A549 (cell line): ENCODE data around the gene METTL3. TPM values are rescaled to one million over a fixed set of nuclear protein-coding genes. Genes with fewer than 3 reads are reported as not detected.
A peak's percentile ranks its signal among the peaks of the same experiment; 100 is the strongest.

Experiments used
- ATAC-seq, 2 experiments: fragments of 200-7000 bp in 1 of 2; fragments of >200 bp in 1 of 2; cut with Nextera tagmentation in 1 of 2; cut with Tn5 transposase in 1 of 2; 3 replicates each; pipeline versions ENCODE4 v1.8.0 to v1.9.1; 2018 to 2020; ENCODE audit warnings: mild to moderate bottlenecking in 1 of 2, moderate library complexity in 1 of 2
- CTCF ChIA-PET: fragments of 300-600 bp; sonication (Branson Sonifier 250); formaldehyde crosslinking; extraction: SDS; loops from one replicate; lab custom pipeline; 2021; ENCODE audit warnings: antibody characterized with exemption, inconsistent platforms; lab: Yijun Ruan, JAX
- POLR2A ChIA-PET: fragments of 350-600 bp; formaldehyde crosslinking; extraction: SDS; loops from one replicate; lab custom pipeline; 2021; ENCODE audit warnings: antibody characterized with exemption, inconsistent platforms; lab: Yijun Ruan, JAX
- DNase-seq, 2 experiments: peaks; one replicate each; pipeline versions ENCODE4 v3.0.0 to v3.0.0-alpha.2; 2011 to 2016; ENCODE audit warnings: low read depth in 1 of 2, low spot score in 1 of 2
- FAIRE-seq: peaks from 2 replicates; lab custom pipeline; 2011; peaks lifted over from hg19 to GRCh38; lab: Jason Lieb, UNC
- H3K27ac ChIP-seq, 2 experiments: fragments of >200 bp; sonication (Bioruptor Twin); formaldehyde crosslinking; 3 replicates each; pipeline ENCODE4 v1.5.1; 2016 to 2017
- H3K4me1 ChIP-seq: fragments of >200 bp; sonication (Bioruptor Twin); formaldehyde crosslinking; 3 replicates; pipeline ENCODE4 v1.6.1; 2016
- H3K4me2 ChIP-seq: fragments of >200 bp; sonication (Bioruptor Twin); formaldehyde crosslinking; 3 replicates; pipeline ENCODE4 v1.6.1; 2016
- H3K4me3 ChIP-seq: fragments of >200 bp; sonication (Bioruptor Twin); formaldehyde crosslinking; 3 replicates; pipeline ENCODE4 v1.5.1; 2016
- H3K9me3 ChIP-seq: fragments of >200 bp; sonication (Bioruptor Twin); formaldehyde crosslinking; 3 replicates; pipeline ENCODE4 v1.6.1; 2016
- BHLHE40 ChIP-seq: IDR thresholded peaks from 2 replicates; pipeline ENCODE4 v1.6.1; 2012; ENCODE audit warnings: low read depth, low read length, inconsistent platforms
- CEBPB ChIP-seq, 2 experiments: fragments of >200 bp in 1 of 2; sonication (Bioruptor Twin) in 1 of 2; formaldehyde crosslinking in 1 of 2; IDR thresholded peaks; 2 replicates each; pipeline ENCODE4 v1.6.1; 2012 to 2016
- EHMT2 ChIP-seq: fragments of 200-600 bp; sonication (generic); IDR thresholded peaks from 2 replicates; pipeline ENCODE4 v1.6.1; 2016; ENCODE audit warnings: antibody characterized with exemption, low read depth, mild to moderate bottlenecking, moderate library complexity
- EP300 ChIP-seq, 2 experiments: fragments of >200 bp; sonication (Bioruptor Twin); formaldehyde crosslinking; IDR thresholded peaks; 2 replicates in 1 of 2; 3 replicates in 1 of 2; pipeline ENCODE4 v1.6.1; 2016 to 2017
- ESRRA ChIP-seq: fragments of 150-350 bp; IDR thresholded peaks from 2 replicates; pipeline ENCODE4 v1.6.1; 2014; ENCODE audit warnings: mild to moderate bottlenecking, low read length, borderline replicate concordance
- FOSL2 ChIP-seq, 2 experiments: fragments of 450-650 bp in 1 of 2; fragments of >200 bp in 1 of 2; sonication (Bioruptor Twin) in 1 of 2; formaldehyde crosslinking; IDR thresholded peaks; 2 replicates each; pipeline versions ENCODE4 v1.5.0 to v1.6.1; 2016 to 2020; ENCODE audit warnings: mild to moderate bottlenecking in 1 of 2, moderate library complexity in 1 of 2
- KDM5A ChIP-seq: fragments of 200-600 bp; sonication (generic); IDR thresholded peaks from 2 replicates; pipeline ENCODE4 v1.6.1; 2016; ENCODE audit warnings: antibody characterized with exemption, mild to moderate bottlenecking
- MAFK ChIP-seq: fragments of 450-650 bp; IDR thresholded peaks from 2 replicates; pipeline ENCODE4 v1.6.1; 2014; ENCODE audit not compliant: partially characterized antibody
- MYC ChIP-seq: IDR thresholded peaks from 2 replicates; pipeline ENCODE4 v1.6.1; 2012; ENCODE audit warnings: mild to moderate bottlenecking, inconsistent platforms, low read length, improper control_type of control experiment, borderline replicate concordance
- NFE2L2 ChIP-seq: fragments of 150-350 bp; conservative IDR thresholded peaks from 2 replicates; pipeline ENCODE4 v1.6.1; 2014; ENCODE audit warnings: low read length
- NPAS2 ChIP-seq: fragments of 250-450 bp; sonication (Bioruptor Pico); IDR thresholded peaks from 2 replicates; pipeline ENCODE4 v1.8.0; 2022; ENCODE audit warnings: mild to moderate bottlenecking, moderate library complexity, borderline replicate concordance
- PHF8 ChIP-seq: fragments of 200-600 bp; sonication (generic); IDR thresholded peaks from 2 replicates; pipeline ENCODE4 v1.6.1; 2016; ENCODE audit warnings: low read depth, mild to moderate bottlenecking, antibody characterized with exemption, moderate library complexity, borderline replicate concordance
- RARB ChIP-seq: fragments of 250-450 bp; sonication (Bioruptor Pico); IDR thresholded peaks from 2 replicates; pipeline ENCODE4 v1.8.0; 2021; ENCODE audit warnings: mild to moderate bottlenecking, moderate library complexity
- SMC3 ChIP-seq: fragments of >200 bp; sonication (Bioruptor Twin); formaldehyde crosslinking; IDR thresholded peaks from 3 replicates; pipeline ENCODE4 v1.6.1; 2018; ENCODE audit warnings: inconsistent platforms
- TFCP2L1 ChIP-seq: fragments of 250-450 bp; sonication (Bioruptor Pico); IDR thresholded peaks from 2 replicates; pipeline ENCODE4 v1.5.0; 2021; ENCODE audit warnings: mild to moderate bottlenecking
- WGBS: methylation state at CpG from one replicate; pipeline ENCODE4 v1.1.6; 2017; ENCODE audit errors: missing lambda C conversion rate; 5-methylcytosine and 5-hydroxymethylcytosine counted together
- polyA plus RNA-seq, 4 experiments: library from polyadenylated mRNA; depleted of rRNA in 3 of 4; stranded (reverse); fragments of >200 nt; fragmentation: RNase III in 1 of 4; extraction: RNeasy Plus Mini Kit Qiagen cat#74134 plus additional on column Dnase treatment in 1 of 4; gene quantifications; 2 replicates in 3 of 4; 3 replicates in 1 of 4; pipeline ENCODE4 v1.2.3, GENCODE V29; 2011 to 2017
- TF ChIP-seq, protein P1 (sequence below): fragments of >200 bp; sonication (Bioruptor Twin); formaldehyde crosslinking; IDR thresholded peaks from 3 replicates; pipeline ENCODE4 v1.5.1; 2016
- TF ChIP-seq, protein P2 (sequence below): fragments of 250-450 bp; sonication (Bioruptor Pico); IDR thresholded peaks from 2 replicates; pipeline ENCODE4 v1.5.0; 2020; ENCODE audit warnings: low read depth, mild to moderate bottlenecking, moderate library complexity
- TF ChIP-seq, protein P3 (sequence below): IDR thresholded peaks from 2 replicates; pipeline ENCODE4 v1.6.1; 2012; ENCODE audit warnings: low read depth, borderline replicate concordance

Gene METTL3
- polyA plus RNA-seq, 2 of the 4 experiments (the other 2 are of a cell fraction), result 63.2 to 103 TPM

DNA sequence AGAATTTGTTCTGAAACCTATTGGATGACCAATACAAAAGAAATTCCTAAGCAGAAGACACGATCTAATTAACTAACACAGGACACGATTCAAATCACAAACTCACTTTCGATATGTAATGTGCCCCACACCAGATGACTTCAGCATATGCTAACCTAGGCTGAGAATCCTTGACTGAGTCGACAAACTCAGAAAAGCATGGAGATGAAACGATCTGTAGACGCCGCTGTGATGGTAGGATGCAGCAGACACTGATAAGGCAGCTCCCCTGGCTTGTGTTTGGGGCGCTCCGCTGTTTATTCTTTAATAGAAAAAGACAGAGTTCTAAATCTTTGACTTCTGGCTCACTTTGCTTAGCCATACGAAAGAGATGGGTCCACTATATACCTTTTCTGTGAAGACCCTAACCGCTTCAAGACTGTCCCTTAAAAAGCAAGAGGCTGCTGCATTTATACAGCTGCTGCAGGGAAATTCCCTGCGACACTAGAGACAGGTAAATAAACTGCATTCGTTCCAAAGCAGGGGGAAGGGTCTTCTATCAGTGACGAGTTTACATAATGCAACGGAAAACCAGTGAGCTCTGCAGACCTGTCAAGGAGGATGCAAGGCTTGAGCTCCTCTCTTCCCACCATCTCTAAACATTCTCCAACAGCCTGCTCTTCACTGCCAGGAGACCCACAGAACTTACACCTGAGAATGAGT lies 56.1 kb downstream of the METTL3 start:
- no peaks in the 10 kb centered on the region for H3K9me3 ChIP-seq
- H3K4me3 ChIP-seq, result peak overlapping the region; percentile 86
- no peak; a peak in 1 of 6 replicates for ATAC-seq
- no peak for TF ChIP-seq MYC
- TF ChIP-seq KDM5A, result no peak
- peak overlapping the region; percentile 86 to 94 for H3K27ac ChIP-seq
- DNase-seq, result no peak
- ChIA-PET CTCF (interaction anchor here (0.8 to 3.6 kb wide), 5 partner anchors 18 to 359 kb away, joined by 3 to 29 read pairs (median 3); partner anchors contain the start of genes RAB2B and TOX4), POLR2A (interaction anchor here (2.9 kb wide), 1 partner anchor 18 kb away, joined by 43 read pairs; no protein-coding TSS in a partner anchor)
- WGBS, result 32% methylated on average over 15 of the region's 15 CpGs
- H3K4me2 ChIP-seq, result peak overlapping the region; percentile 79
- FAIRE-seq, result no peak
- peaks cover 19% of the 10 kb centered on the region for H3K4me1 ChIP-seq

DNA sequence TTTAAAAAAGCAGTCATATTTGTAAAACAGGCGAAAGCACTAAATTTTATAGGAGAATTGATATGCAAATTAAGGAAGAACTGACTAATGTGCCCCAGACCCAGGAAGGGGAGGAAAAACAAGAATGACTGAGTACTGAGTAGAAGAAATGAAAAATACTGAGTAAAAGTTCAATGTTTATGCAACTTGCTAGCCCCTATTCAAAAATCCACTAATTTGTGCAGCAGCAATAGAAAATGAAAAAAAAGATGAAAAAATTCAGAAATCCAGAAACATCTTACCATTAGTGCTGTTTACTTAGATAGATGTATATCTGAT lies 61.3 kb downstream of the METTL3 start:
- no peak for ATAC-seq
- TF ChIP-seq RARB (no peak), ESRRA (no peak), PHF8 (no peak), BHLHE40 (no peak), CEBPB (IDR thresholded peaks at IDR 0.05) (no peak), EHMT2 (no peak), MAFK (no peak), FOSL2 (IDR thresholded peaks at IDR 0.05) (no peak), FOSL2 (CRISPR knock-in tag; IDR thresholded peaks at IDR 0.05) (no peak), SMC3 (no peak), TFCP2L1 (CRISPR knock-in tag) (no peak), NPAS2 (CRISPR knock-in tag) (no peak), KDM5A (no peak), EP300 (IDR thresholded peaks at IDR 0.05) (no peak), NFE2L2 (no peak)
- TF ChIP-seq, protein P1, sequence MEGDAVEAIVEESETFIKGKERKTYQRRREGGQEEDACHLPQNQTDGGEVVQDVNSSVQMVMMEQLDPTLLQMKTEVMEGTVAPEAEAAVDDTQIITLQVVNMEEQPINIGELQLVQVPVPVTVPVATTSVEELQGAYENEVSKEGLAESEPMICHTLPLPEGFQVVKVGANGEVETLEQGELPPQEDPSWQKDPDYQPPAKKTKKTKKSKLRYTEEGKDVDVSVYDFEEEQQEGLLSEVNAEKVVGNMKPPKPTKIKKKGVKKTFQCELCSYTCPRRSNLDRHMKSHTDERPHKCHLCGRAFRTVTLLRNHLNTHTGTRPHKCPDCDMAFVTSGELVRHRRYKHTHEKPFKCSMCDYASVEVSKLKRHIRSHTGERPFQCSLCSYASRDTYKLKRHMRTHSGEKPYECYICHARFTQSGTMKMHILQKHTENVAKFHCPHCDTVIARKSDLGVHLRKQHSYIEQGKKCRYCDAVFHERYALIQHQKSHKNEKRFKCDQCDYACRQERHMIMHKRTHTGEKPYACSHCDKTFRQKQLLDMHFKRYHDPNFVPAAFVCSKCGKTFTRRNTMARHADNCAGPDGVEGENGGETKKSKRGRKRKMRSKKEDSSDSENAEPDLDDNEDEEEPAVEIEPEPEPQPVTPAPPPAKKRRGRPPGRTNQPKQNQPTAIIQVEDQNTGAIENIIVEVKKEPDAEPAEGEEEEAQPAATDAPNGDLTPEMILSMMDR, result no peak
- TF ChIP-seq, protein P2, sequence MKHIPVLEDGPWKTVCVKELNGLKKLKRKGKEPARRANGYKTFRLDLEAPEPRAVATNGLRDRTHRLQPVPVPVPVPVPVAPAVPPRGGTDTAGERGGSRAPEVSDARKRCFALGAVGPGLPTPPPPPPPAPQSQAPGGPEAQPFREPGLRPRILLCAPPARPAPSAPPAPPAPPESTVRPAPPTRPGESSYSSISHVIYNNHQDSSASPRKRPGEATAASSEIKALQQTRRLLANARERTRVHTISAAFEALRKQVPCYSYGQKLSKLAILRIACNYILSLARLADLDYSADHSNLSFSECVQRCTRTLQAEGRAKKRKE (CRISPR knock-in tag), result no peak
- TF ChIP-seq, protein P3, sequence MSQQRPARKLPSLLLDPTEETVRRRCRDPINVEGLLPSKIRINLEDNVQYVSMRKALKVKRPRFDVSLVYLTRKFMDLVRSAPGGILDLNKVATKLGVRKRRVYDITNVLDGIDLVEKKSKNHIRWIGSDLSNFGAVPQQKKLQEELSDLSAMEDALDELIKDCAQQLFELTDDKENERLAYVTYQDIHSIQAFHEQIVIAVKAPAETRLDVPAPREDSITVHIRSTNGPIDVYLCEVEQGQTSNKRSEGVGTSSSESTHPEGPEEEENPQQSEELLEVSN, result no peak
- TF ChIP-seq, all 56 proteins: peak for 0
- no peak overlapping the region for H3K4me2 ChIP-seq
- 93% methylated on average over 1 of the region's 1 CpG for WGBS
- peaks cover 19% of the 10 kb centered on the region for H3K4me1 ChIP-seq
- FAIRE-seq, result no peak
- POLR2A ChIA-PET, result no interaction called here
- H3K4me3 ChIP-seq, result no peak overlapping the region
- CTCF ChIA-PET, result interaction anchor here (1.1 to 1.3 kb wide), 2 partner anchors 13 to 147 kb away, joined by 3 to 4 read pairs; no protein-coding TSS in a partner anchor
- no peak overlapping the region for H3K27ac ChIP-seq
- no peak for DNase-seq
- H3K9me3 ChIP-seq, result no peaks in the 10 kb centered on the region

Other genes with a start within 250 kb of the METTL3 start
- 1,057 and 1,207 TPM in 2 replicates for gene HNRNPC, start 241.9 kb downstream of the METTL3 start, polyA plus RNA-seq (2011; rRNA removed)
- gene HNRNPC, start 241.9 kb downstream of the METTL3 start, polyA plus RNA-seq (2017; fragmentation: RNase III; extraction: RNeasy Plus Mini Kit Qiagen cat#74134 plus additional on column Dnase treatment), result 1,069 to 1,196 TPM (median 1,087 TPM) in 3 replicates
- 0.87 and 1.5 TPM in 2 replicates for gene RPGRIP1, start 231.3 kb downstream of the METTL3 start, polyA plus RNA-seq (2011; rRNA removed)
- gene RPGRIP1, start 231.3 kb downstream of the METTL3 start, polyA plus RNA-seq (2017; fragmentation: RNase III; extraction: RNeasy Plus Mini Kit Qiagen cat#74134 plus additional on column Dnase treatment), result 0.26 to 0.37 TPM (median 0.26 TPM) in 3 replicates
- gene SUPT16H, start 127.3 kb downstream of the METTL3 start, polyA plus RNA-seq (2011; rRNA removed), result 121 and 129 TPM in 2 replicates
- 126 to 138 TPM (median 131 TPM) in 3 replicates for gene SUPT16H, start 127.3 kb downstream of the METTL3 start, polyA plus RNA-seq (2017; fragmentation: RNase III; extraction: RNeasy Plus Mini Kit Qiagen cat#74134 plus additional on column Dnase treatment)
- 28.5 and 50.4 TPM in 2 replicates for gene CHD8, start 55.2 kb downstream of the METTL3 start, polyA plus RNA-seq (2011; rRNA removed)
- gene CHD8, start 55.2 kb downstream of the METTL3 start, polyA plus RNA-seq (2017; fragmentation: RNase III; extraction: RNeasy Plus Mini Kit Qiagen cat#74134 plus additional on column Dnase treatment), result 35.2 to 37.8 TPM (median 36.8 TPM) in 3 replicates
- gene RAB2B, start 34.4 kb downstream of the METTL3 start, polyA plus RNA-seq (2011; rRNA removed), result 37.5 and 41.3 TPM in 2 replicates
- gene RAB2B, start 34.4 kb downstream of the METTL3 start, polyA plus RNA-seq (2017; fragmentation: RNase III; extraction: RNeasy Plus Mini Kit Qiagen cat#74134 plus additional on column Dnase treatment), result 15.8 to 19.8 TPM (median 18.4 TPM) in 3 replicates
- 76.4 and 80.3 TPM in 2 replicates for gene TOX4, start 34.1 kb downstream of the METTL3 start, polyA plus RNA-seq (2011; rRNA removed)
- gene TOX4, start 34.1 kb downstream of the METTL3 start, polyA plus RNA-seq (2017; fragmentation: RNase III; extraction: RNeasy Plus Mini Kit Qiagen cat#74134 plus additional on column Dnase treatment), result 41.1 to 48.3 TPM (median 41.4 TPM) in 3 replicates
- gene SALL2, start 15.0 kb upstream of the METTL3 start, polyA plus RNA-seq (2011; rRNA removed), result 2.8 and 3.8 TPM in 2 replicates
- gene SALL2, start 15.0 kb upstream of the METTL3 start, polyA plus RNA-seq (2017; fragmentation: RNase III; extraction: RNeasy Plus Mini Kit Qiagen cat#74134 plus additional on column Dnase treatment), result 1.9 to 3.5 TPM (median 3.5 TPM) in 3 replicates
- not detected in 2 replicates for gene OR10G3, start 68.7 kb upstream of the METTL3 start, polyA plus RNA-seq (2011; rRNA removed)
- not detected in 3 replicates for gene OR10G3, start 68.7 kb upstream of the METTL3 start, polyA plus RNA-seq (2017; fragmentation: RNase III; extraction: RNeasy Plus Mini Kit Qiagen cat#74134 plus additional on column Dnase treatment)
- not detected in 2 replicates for gene OR10G2, start 123.6 kb upstream of the METTL3 start, polyA plus RNA-seq (2011; rRNA removed)
- not detected in 3 replicates for gene OR10G2, start 123.6 kb upstream of the METTL3 start, polyA plus RNA-seq (2017; fragmentation: RNase III; extraction: RNeasy Plus Mini Kit Qiagen cat#74134 plus additional on column Dnase treatment)
- gene OR4E2, start 142.5 kb upstream of the METTL3 start, polyA plus RNA-seq (2011; rRNA removed), result not detected in 2 replicates
- gene OR4E2, start 142.5 kb upstream of the METTL3 start, polyA plus RNA-seq (2017; fragmentation: RNase III; extraction: RNeasy Plus Mini Kit Qiagen cat#74134 plus additional on column Dnase treatment), result not detected in 3 replicates
- not detected in 2 replicates for gene OR4E1, start 162.5 kb upstream of the METTL3 start, polyA plus RNA-seq (2011; rRNA removed)
- not detected in 3 replicates for gene OR4E1, start 162.5 kb upstream of the METTL3 start, polyA plus RNA-seq (2017; fragmentation: RNase III; extraction: RNeasy Plus Mini Kit Qiagen cat#74134 plus additional on column Dnase treatment)